ENCODE measurements around the gene SLC35B2. TPM values are rescaled to one million over a fixed set of nuclear protein-coding genes. Genes with fewer than 3 reads are reported as not detected.

Gene SLC35B2
- polyA plus RNA-seq, 1 of the 3 experiments (the other 2 are of a cell fraction) = 125 TPM

DNA sequence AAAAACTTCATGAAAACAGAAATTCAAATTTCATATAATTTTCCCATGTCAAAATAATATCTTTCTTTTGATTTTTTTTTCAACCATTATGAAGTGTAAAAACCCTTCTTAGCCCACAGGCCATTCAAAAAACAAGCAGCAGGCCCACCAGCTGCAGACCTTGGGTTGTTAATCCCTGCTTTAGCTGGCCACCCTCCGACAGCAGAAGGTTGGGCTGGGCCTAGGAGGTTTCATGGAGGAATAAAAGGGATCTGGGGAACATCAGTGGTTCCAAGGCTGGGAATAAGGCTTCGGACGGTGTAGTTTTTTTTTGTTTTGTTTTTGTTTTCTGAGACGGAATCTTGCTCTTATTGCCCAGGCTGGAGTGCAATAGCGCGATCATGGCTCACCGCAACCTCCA, 14.0 kb downstream of the SLC35B2 start:
- Histone ChIP-seq H3K27ac (ENCODE audit: low read depth in 2 of 2, low read length in 1 of 2) (no peak overlapping the region), H4K20me1 (ENCODE audit: insufficient read depth) (peaks cover 14% of the 10 kb centered on the region), H3K27me3 (ENCODE audit: insufficient read depth) (no peaks in the 10 kb centered on the region), H3K4me1 (ENCODE audit: control insufficient read depth in 1 of 2, insufficient read depth in 2 of 2, low read depth in 1 of 2, low read length in 1 of 2) (peaks cover 0 to 10% of the 10 kb centered on the region in 2 experiments; a peak in 2 of 4 replicates), H3K4me3 (ENCODE audit: low read depth in 2 of 2, low read length in 1 of 2) (no peak overlapping the region), H3F3A (replicated peaks; ENCODE audit: insufficient read depth) (peaks cover 5% of the 10 kb centered on the region), H3K9me3 (no peaks in the 10 kb centered on the region), H3K9ac (no peak overlapping the region), H2AFZ (ENCODE audit: low read depth) (no peak overlapping the region), H3K36me3 (replicated peaks in 1 of 2; ENCODE audit: control insufficient read depth in 1 of 2, insufficient read depth in 2 of 2, low read length in 1 of 2) (peaks cover 0 to 5% of the 10 kb centered on the region in 2 experiments), H3K79me2 (ENCODE audit: insufficient read depth) (peaks cover 16% of the 10 kb centered on the region), H3K9me2 (no peaks in the 10 kb centered on the region), H3K4me2 (no peak overlapping the region)
- TF ChIP-seq MXI1 (IDR thresholded peaks at IDR 0.05; ENCODE audit: low read depth, low read length) = no peak
- TF ChIP-seq, protein P1, sequence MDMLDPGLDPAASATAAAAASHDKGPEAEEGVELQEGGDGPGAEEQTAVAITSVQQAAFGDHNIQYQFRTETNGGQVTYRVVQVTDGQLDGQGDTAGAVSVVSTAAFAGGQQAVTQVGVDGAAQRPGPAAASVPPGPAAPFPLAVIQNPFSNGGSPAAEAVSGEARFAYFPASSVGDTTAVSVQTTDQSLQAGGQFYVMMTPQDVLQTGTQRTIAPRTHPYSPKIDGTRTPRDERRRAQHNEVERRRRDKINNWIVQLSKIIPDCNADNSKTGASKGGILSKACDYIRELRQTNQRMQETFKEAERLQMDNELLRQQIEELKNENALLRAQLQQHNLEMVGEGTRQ (IDR thresholded peaks at IDR 0.05; ENCODE audit: borderline replicate concordance, low read depth, low read length) = no peak
- no peak for TF ChIP-seq GABPA (IDR thresholded peaks at IDR 0.05; ENCODE audit: low read depth)
- TF ChIP-seq RXRA (IDR thresholded peaks at IDR 0.05; ENCODE audit: borderline replicate concordance, low read depth) = no peak
- TF ChIP-seq NFIC (IDR thresholded peaks at IDR 0.05; ENCODE audit: borderline replicate concordance) = no peak
- TF ChIP-seq, protein P2, sequence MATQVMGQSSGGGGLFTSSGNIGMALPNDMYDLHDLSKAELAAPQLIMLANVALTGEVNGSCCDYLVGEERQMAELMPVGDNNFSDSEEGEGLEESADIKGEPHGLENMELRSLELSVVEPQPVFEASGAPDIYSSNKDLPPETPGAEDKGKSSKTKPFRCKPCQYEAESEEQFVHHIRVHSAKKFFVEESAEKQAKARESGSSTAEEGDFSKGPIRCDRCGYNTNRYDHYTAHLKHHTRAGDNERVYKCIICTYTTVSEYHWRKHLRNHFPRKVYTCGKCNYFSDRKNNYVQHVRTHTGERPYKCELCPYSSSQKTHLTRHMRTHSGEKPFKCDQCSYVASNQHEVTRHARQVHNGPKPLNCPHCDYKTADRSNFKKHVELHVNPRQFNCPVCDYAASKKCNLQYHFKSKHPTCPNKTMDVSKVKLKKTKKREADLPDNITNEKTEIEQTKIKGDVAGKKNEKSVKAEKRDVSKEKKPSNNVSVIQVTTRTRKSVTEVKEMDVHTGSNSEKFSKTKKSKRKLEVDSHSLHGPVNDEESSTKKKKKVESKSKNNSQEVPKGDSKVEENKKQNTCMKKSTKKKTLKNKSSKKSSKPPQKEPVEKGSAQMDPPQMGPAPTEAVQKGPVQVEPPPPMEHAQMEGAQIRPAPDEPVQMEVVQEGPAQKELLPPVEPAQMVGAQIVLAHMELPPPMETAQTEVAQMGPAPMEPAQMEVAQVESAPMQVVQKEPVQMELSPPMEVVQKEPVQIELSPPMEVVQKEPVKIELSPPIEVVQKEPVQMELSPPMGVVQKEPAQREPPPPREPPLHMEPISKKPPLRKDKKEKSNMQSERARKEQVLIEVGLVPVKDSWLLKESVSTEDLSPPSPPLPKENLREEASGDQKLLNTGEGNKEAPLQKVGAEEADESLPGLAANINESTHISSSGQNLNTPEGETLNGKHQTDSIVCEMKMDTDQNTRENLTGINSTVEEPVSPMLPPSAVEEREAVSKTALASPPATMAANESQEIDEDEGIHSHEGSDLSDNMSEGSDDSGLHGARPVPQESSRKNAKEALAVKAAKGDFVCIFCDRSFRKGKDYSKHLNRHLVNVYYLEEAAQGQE (IDR thresholded peaks at IDR 0.05; ENCODE audit: low read depth, low read length) = no peak
- no peak for TF ChIP-seq SMC3 (IDR thresholded peaks at IDR 0.05; ENCODE audit: low read depth, low read length)
- TF ChIP-seq POLR2AphosphoS5 (IDR thresholded peaks at IDR 0.05; ENCODE audit: low read depth, low read length) = no peak
- TF ChIP-seq MEF2A (IDR thresholded peaks at IDR 0.05; ENCODE audit: borderline replicate concordance, low read depth) = no peak
- TF ChIP-seq EZH2phosphoT487 (IDR thresholded peaks at IDR 0.05; ENCODE audit: borderline replicate concordance, low read depth) = no peak
- TF ChIP-seq, protein P3, sequence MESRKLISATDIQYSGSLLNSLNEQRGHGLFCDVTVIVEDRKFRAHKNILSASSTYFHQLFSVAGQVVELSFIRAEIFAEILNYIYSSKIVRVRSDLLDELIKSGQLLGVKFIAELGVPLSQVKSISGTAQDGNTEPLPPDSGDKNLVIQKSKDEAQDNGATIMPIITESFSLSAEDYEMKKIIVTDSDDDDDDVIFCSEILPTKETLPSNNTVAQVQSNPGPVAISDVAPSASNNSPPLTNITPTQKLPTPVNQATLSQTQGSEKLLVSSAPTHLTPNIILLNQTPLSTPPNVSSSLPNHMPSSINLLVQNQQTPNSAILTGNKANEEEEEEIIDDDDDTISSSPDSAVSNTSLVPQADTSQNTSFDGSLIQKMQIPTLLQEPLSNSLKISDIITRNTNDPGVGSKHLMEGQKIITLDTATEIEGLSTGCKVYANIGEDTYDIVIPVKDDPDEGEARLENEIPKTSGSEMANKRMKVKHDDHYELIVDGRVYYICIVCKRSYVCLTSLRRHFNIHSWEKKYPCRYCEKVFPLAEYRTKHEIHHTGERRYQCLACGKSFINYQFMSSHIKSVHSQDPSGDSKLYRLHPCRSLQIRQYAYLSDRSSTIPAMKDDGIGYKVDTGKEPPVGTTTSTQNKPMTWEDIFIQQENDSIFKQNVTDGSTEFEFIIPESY (IDR thresholded peaks at IDR 0.05; ENCODE audit: borderline replicate concordance, low read depth) = no peak
- no peak for DNase-seq
- CTCF ChIA-PET = interaction anchor here (0.7 to 8.4 kb wide), 5 partner anchors 8 to 95 kb away, joined by 4 to 115 read pairs (median 62); partner anchors contain the start of genes SLC29A1 and SLC35B2
- POLR2A ChIA-PET = no interaction called here
- 91% methylated on average over 7 of the region's 7 CpGs for WGBS (ENCODE audit: low lambda C conversion rate)
